Loucy (cell line): ENCODE data around the gene SKIC2.
"Not testable (repeated sequence)": the region's sequence is repeated elsewhere in the genome, so short reads cannot be mapped to it uniquely, and the experiment has no call there.

Source experiments
- CTCF ChIP-seq: fragments of 200-600 bp; sonication (generic); conservative IDR thresholded peaks from 2 replicates; pipeline ENCODE4 v1.5.1; 2014; ENCODE audit warnings: mild to moderate bottlenecking, antibody characterized with exemption, low read length
- EZH2phosphoT487 ChIP-seq: fragments of 200-600 bp; IDR thresholded peaks from 2 replicates; pipeline ENCODE4 v1.6.1; 2018; ENCODE audit warnings: antibody characterized with exemption, mild to moderate bottlenecking, moderate library complexity, borderline replicate concordance

- not testable (repeated sequence) for TF ChIP-seq CTCF, EZH2phosphoT487
These were observed 49.7 kb upstream of the SKIC2 start for GRCh38 chr6:31909298-31909697.
